ENCODE results near the gene HNRNPF. TPM values are rescaled to one million over a fixed set of nuclear protein-coding genes. Genes with fewer than 3 reads are reported as not detected.
A peak's percentile ranks its signal among the peaks of the same experiment; 100 is the strongest.

HNRNPF gene
- total and polyA plus RNA-seq, 2 donors (not counting 3 experiments of a cell fraction or from before 2014, with no cell fraction given) = 144 to 230 TPM

DNA sequence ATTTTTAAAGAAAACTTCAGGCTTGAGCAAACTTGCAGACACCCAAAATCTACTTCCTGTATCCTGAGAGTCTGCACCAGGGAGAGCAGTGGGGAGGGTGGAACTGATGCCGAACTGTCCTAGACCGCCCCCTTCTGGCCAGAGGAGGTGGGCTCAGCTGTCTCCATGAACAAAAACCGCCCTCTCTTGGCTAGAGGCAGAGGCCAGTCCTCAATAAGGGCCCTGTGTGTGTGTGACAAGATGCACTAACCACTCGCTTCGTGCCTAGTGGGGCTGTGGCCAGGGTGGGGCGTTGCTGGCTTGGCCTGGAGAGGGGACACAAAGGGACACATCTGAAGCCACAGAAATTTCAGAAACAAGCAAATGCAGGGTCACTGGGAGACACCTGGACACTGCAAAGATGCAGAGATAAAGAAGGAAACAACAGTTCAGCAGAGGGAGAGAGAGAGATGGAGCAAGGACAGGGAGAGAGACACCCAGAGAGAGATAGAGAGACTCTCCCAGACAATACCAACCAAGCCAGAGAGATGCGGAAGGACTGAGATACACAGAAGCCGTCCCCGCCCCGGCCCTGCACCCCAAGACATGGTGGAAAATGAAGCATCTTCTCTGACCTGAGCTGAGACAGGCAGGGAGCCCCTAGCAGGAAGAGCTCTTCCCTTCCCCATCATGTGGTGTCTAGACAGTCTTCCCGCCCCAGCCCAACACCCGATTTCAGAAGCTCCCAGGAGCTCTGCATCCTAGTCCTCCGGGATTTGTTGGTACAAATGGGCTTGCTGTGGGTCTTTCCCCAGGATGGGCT lies 60.3 kb downstream of the HNRNPF start:
- H3K4me1 ChIP-seq (ENCODE audit: control insufficient read depth, extremely low read depth, insufficient read depth, low read length) = no peaks in the 10 kb centered on the region
- TF ChIP-seq, protein P1, sequence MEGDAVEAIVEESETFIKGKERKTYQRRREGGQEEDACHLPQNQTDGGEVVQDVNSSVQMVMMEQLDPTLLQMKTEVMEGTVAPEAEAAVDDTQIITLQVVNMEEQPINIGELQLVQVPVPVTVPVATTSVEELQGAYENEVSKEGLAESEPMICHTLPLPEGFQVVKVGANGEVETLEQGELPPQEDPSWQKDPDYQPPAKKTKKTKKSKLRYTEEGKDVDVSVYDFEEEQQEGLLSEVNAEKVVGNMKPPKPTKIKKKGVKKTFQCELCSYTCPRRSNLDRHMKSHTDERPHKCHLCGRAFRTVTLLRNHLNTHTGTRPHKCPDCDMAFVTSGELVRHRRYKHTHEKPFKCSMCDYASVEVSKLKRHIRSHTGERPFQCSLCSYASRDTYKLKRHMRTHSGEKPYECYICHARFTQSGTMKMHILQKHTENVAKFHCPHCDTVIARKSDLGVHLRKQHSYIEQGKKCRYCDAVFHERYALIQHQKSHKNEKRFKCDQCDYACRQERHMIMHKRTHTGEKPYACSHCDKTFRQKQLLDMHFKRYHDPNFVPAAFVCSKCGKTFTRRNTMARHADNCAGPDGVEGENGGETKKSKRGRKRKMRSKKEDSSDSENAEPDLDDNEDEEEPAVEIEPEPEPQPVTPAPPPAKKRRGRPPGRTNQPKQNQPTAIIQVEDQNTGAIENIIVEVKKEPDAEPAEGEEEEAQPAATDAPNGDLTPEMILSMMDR (IDR thresholded peaks at IDR 0.05; ENCODE audit: extremely low read depth in 1 of 2, insufficient read depth in 1 of 2, low read depth in 1 of 2, low read length in 2 of 2) = peak; percentile 94
- TF ChIP-seq MYC (IDR thresholded peaks at IDR 0.05; ENCODE audit: low read depth, low read length) (no peak), GATA2 (IDR thresholded peaks at IDR 0.05; ENCODE audit: insufficient read depth, insufficient read length, low read depth, low read length) (no peak), POLR2AphosphoS5 (IDR thresholded peaks at IDR 0.05; ENCODE audit: insufficient read depth, low read depth, low read length) (no peak)
- intact Hi-C loops (cut with micrococcal nuclease) (loop anchor here (1.0 kb wide), 3 partner anchors 55 to 143 kb away; no protein-coding TSS in a partner anchor), dilution Hi-C loops (cut with MboI; ENCODE audit: extremely low pct_ligation_motif_present, low sequenced_read_pairs) (no loop called here)
- H4K20me1 ChIP-seq (replicated peaks; ENCODE audit: control insufficient read depth, extremely low read depth, insufficient read depth, low read length) = no peaks in the 10 kb centered on the region
- no peak overlapping the region for H2AFZ ChIP-seq (ENCODE audit: low read depth, low read length)
- no peak overlapping the region for H3K4me2 ChIP-seq (ENCODE audit: insufficient read depth, low read length)
- no peak overlapping the region for H3K27ac ChIP-seq (ENCODE audit: insufficient read depth, low read depth, low read length)
- POLR2A ChIA-PET = no interaction called here
- H3K9me3 ChIP-seq (replicated peaks; ENCODE audit: control insufficient read depth, insufficient read depth, low read length) = no peaks in the 10 kb centered on the region
- peaks cover 1 to 7% of the 10 kb centered on the region in 2 experiments for H3K27me3 ChIP-seq (ENCODE audit: control insufficient read depth in 2 of 2, insufficient read depth in 2 of 2, low read length in 2 of 2)
- H3K4me3 ChIP-seq (replicated peaks in 1 of 3; ENCODE audit: insufficient read depth in 1 of 3, low read depth in 1 of 3, low read length in 3 of 3) = no peak overlapping the region
- no peak overlapping the region for H3K9ac ChIP-seq (replicated peaks; ENCODE audit: extremely low read depth, insufficient read depth, low read length)
- no peaks in the 10 kb centered on the region for H3K79me2 ChIP-seq (ENCODE audit: control insufficient read depth, insufficient read depth, low read length)
- BruUV-seq (replicated peaks) = no TSS peak
- no peaks in the 10 kb centered on the region for H3K36me3 ChIP-seq (ENCODE audit: control insufficient read depth in 2 of 2, extremely low read depth in 1 of 2, insufficient read depth in 2 of 2, low read length in 2 of 2)
- DNase-seq (ENCODE audit: low read depth, low spot score) = peak; percentile 67
- FAIRE-seq = peak; percentile 97
- H3K9me1 ChIP-seq (replicated peaks; ENCODE audit: control insufficient read depth, extremely low read depth, insufficient read depth, low read length) = no peaks in the 10 kb centered on the region
- CTCF ChIA-PET = interaction anchor here (0.6 to 4.5 kb wide), 10 partner anchors 9 to 145 kb away, joined by 3 to 66 read pairs (median 4); no protein-coding TSS in a partner anchor
